CD4-positive, alpha-beta T cell treated with Interleukin-4 for 1 hour (primary cell): ENCODE measurements around the gene SCAI.
"Not testable (repeated sequence)": the region's sequence is repeated elsewhere in the genome, so short reads cannot be mapped to it uniquely, and the experiment has no call there.

Experiments
- DNase-seq, 2 donors: peaks; one replicate each; pipeline ENCODE4 v3.0.0-alpha.2; 2020 to 2022

SCAI gene

GRCh38 chr9:125103021-125103420 is 40.3 kb downstream of the SCAI start:
- no peak for DNase-seq

GRCh38 chr9:125100822-125101221 is 42.5 kb downstream of the SCAI start:
- DNase-seq: no peak

- DNase-seq: no peak
Observed at GRCh38 chr9:125099816-125100215, 43.5 kb downstream of the SCAI start.

GRCh38 chr9:125095821-125096443 is 47.4 kb downstream of the SCAI start:
- DNase-seq: no peak

GRCh38 chr9:125091121-125091520 is 52.2 kb downstream of the SCAI start:
- DNase-seq: no peak

- no peak for DNase-seq
Observed at GRCh38 chr9:125089331-125089730, 54.0 kb downstream of the SCAI start.

- no peak for DNase-seq
Observed at GRCh38 chr9:125088752-125089151, 54.6 kb downstream of the SCAI start.

- DNase-seq: no peak
Observed at GRCh38 chr9:125085703-125086477, 57.4 kb downstream of the SCAI start.

GRCh38 chr9:125082197-125082596 is 61.1 kb downstream of the SCAI start:
- DNase-seq: not testable (repeated sequence)

- not testable (repeated sequence) for DNase-seq
Observed at GRCh38 chr9:125080797-125081196, 62.5 kb downstream of the SCAI start.

GRCh38 chr9:125079931-125080330 is 63.4 kb downstream of the SCAI start:
- no peak for DNase-seq

- no peak for DNase-seq
Observed at GRCh38 chr9:125075997-125076396, 67.3 kb downstream of the SCAI start.

GRCh38 chr9:125074976-125075375 is 68.4 kb downstream of the SCAI start:
- DNase-seq: no peak

- no peak for DNase-seq
Observed at GRCh38 chr9:125066839-125067619, 76.3 kb downstream of the SCAI start.

GRCh38 chr9:125061391-125061790 is 81.9 kb downstream of the SCAI start:
- no peak for DNase-seq

- DNase-seq: no peak
Observed at GRCh38 chr9:125049212-125050049, 93.9 kb downstream of the SCAI start.

GRCh38 chr9:125043631-125044030 is 99.7 kb downstream of the SCAI start:
- DNase-seq: no peak

GRCh38 chr9:125043148-125043547 is 100.2 kb downstream of the SCAI start:
- DNase-seq: no peak

GRCh38 chr9:125038166-125038565 is 105.2 kb downstream of the SCAI start:
- DNase-seq: no peak

GRCh38 chr9:125028041-125028440 is 115.3 kb downstream of the SCAI start:
- no peak for DNase-seq

- DNase-seq: no peak
Observed at GRCh38 chr9:125024917-125025316, 118.4 kb downstream of the SCAI start.

GRCh38 chr9:125021069-125021468 is 122.3 kb downstream of the SCAI start:
- DNase-seq: no peak

GRCh38 chr9:125015655-125016054 is 127.7 kb downstream of the SCAI start:
- DNase-seq: not testable (repeated sequence)
